H9 (cell line): Measurements from ENCODE around the gene RAB6B. TPM values are rescaled to one million over a fixed set of nuclear protein-coding genes. Genes with fewer than 3 reads are reported as not detected.

ENCODE experiments used
- DNase-seq: peaks from one replicate; pipeline ENCODE4 v3.0.0-alpha.2; 2017
- H2AFZ ChIP-seq: one replicate; pipeline ENCODE4 v1.6.1; 2013; ENCODE audit warnings: mild to moderate bottlenecking, low read length, control low read depth, moderate library complexity
- H2AK5ac ChIP-seq: 2 replicates; pipeline ENCODE4 v1.6.1; 2013; ENCODE audit warnings: low read length, control low read depth, mixed read lengths; ENCODE audit not compliant: insufficient read length
- H2BK120ac ChIP-seq: one replicate; pipeline ENCODE4 v1.6.1; 2013; ENCODE audit warnings: low read depth, mild to moderate bottlenecking, low read length, control low read depth, inconsistent platforms; ENCODE audit not compliant: poor library complexity, severe bottlenecking
- H2BK12ac ChIP-seq: 2 replicates; pipeline ENCODE4 v1.6.1; 2013; ENCODE audit warnings: low read length, control low read depth, mixed read lengths, low read depth; ENCODE audit not compliant: insufficient read length
- H2BK15ac ChIP-seq: 2 replicates; pipeline ENCODE4 v1.6.1; 2013; ENCODE audit warnings: low read depth, low read length, control low read depth
- H2BK20ac ChIP-seq: one replicate; pipeline ENCODE4 v1.6.1; 2013; ENCODE audit warnings: low read depth, mild to moderate bottlenecking, low read length, control low read depth, inconsistent platforms; ENCODE audit not compliant: poor library complexity, severe bottlenecking
- H2BK5ac ChIP-seq: 2 replicates; pipeline ENCODE4 v1.6.1; 2013; ENCODE audit warnings: low read length, control low read depth, mixed read lengths; ENCODE audit not compliant: insufficient read length
- H3K14ac ChIP-seq: 2 replicates; pipeline ENCODE4 v1.6.1; 2013; ENCODE audit warnings: low read length, control low read depth; ENCODE audit not compliant: insufficient read depth
- H3K18ac ChIP-seq: 2 replicates; pipeline ENCODE4 v1.6.1; 2013; ENCODE audit warnings: low read depth, mild to moderate bottlenecking, mixed read lengths, low read length, control low read depth; ENCODE audit not compliant: insufficient read length
- H3K23ac ChIP-seq: 2 replicates; pipeline ENCODE4 v1.6.1; 2013; ENCODE audit warnings: low read length, control low read depth, mixed read lengths, low read depth; ENCODE audit not compliant: insufficient read length
- H3K23me2 ChIP-seq: 2 replicates; pipeline ENCODE4 v1.6.1; 2013; ENCODE audit warnings: low read depth, mild to moderate bottlenecking, mixed read lengths, low read length, control low read depth; ENCODE audit not compliant: insufficient read length, poor library complexity, severe bottlenecking
- H3K27ac ChIP-seq: 2 replicates; pipeline ENCODE4 v1.5.1; 2013; ENCODE audit warnings: low read length, control low read depth, mixed read lengths, low read depth; ENCODE audit not compliant: insufficient read length
- H3K27me3 ChIP-seq: 2 replicates; pipeline ENCODE4 v1.6.1; 2013; ENCODE audit warnings: low read length, control low read depth, inconsistent platforms; ENCODE audit not compliant: insufficient read depth
- H3K4ac ChIP-seq: 2 replicates; pipeline ENCODE4 v1.6.1; 2013; ENCODE audit warnings: low read depth, mild to moderate bottlenecking, control low read depth, inconsistent platforms, low read length, moderate library complexity
- H3K4me1 ChIP-seq: 2 replicates; pipeline ENCODE4 v1.6.1; 2013; ENCODE audit warnings: low read length, control low read depth, inconsistent platforms; ENCODE audit not compliant: insufficient read depth
- H3K4me2 ChIP-seq: 2 replicates; pipeline ENCODE4 v1.6.1; 2013; ENCODE audit warnings: low read length, control low read depth, mixed read lengths; ENCODE audit not compliant: insufficient read length, insufficient read depth
- H3K56ac ChIP-seq: 2 replicates; pipeline ENCODE4 v1.6.1; 2013; ENCODE audit warnings: low read depth, mild to moderate bottlenecking, mixed read lengths, low read length, control low read depth; ENCODE audit not compliant: insufficient read length
- H3K79me1 ChIP-seq: 2 replicates; pipeline ENCODE4 v1.6.1; 2013; ENCODE audit warnings: low read depth, mild to moderate bottlenecking, moderate library complexity, low read length, control low read depth, inconsistent platforms; ENCODE audit not compliant: insufficient read depth, poor library complexity, severe bottlenecking
- H3K79me2 ChIP-seq: 2 replicates; pipeline ENCODE4 v1.6.1; 2013; ENCODE audit warnings: low read length, control low read depth, inconsistent platforms; ENCODE audit not compliant: insufficient read depth
- H3K9ac ChIP-seq: 2 replicates; pipeline ENCODE4 v1.6.1; 2013; ENCODE audit warnings: low read length, control low read depth, mixed read lengths; ENCODE audit not compliant: insufficient read length; ENCODE audit errors: extremely low read depth
- H3K9me3 ChIP-seq: one replicate; pipeline ENCODE4 v1.6.1; 2013; ENCODE audit warnings: low read depth, low read length, inconsistent platforms; ENCODE audit not compliant: control insufficient read depth
- H3T11ph ChIP-seq: one replicate; pipeline ENCODE4 v1.6.1; 2013; ENCODE audit warnings: mild to moderate bottlenecking, low read length, control low read depth, inconsistent platforms
- H4K20me1 ChIP-seq: one replicate; pipeline ENCODE4 v1.6.1; 2013; ENCODE audit not compliant: control insufficient read depth, insufficient read length, insufficient read depth
- H4K5ac ChIP-seq: 2 replicates; pipeline ENCODE4 v1.6.1; 2013; ENCODE audit warnings: low read depth, mild to moderate bottlenecking, mixed read lengths, low read length, control low read depth; ENCODE audit not compliant: insufficient read length
- H4K8ac ChIP-seq: replicated peaks from 2 replicates; pipeline ENCODE4 v1.6.1; 2013; ENCODE audit warnings: low read length, control low read depth, mixed read lengths, low read depth; ENCODE audit not compliant: insufficient read length
- H4K91ac ChIP-seq: 2 replicates; pipeline ENCODE4 v1.6.1; 2013; ENCODE audit warnings: low read depth, mild to moderate bottlenecking, moderate library complexity, mixed read lengths, low read length, control low read depth; ENCODE audit not compliant: insufficient read length
- H3K27ac Mint-ChIP-seq, 3 experiments: 2 replicates in 2 of 3; 3 replicates in 1 of 3; pipeline ENCODE4 v1.8.0; 2020 to 2021; ENCODE audit warnings: mixed read lengths in 3 of 3, mild to moderate bottlenecking in 1 of 3, moderate library complexity in 1 of 3
- H3K27me3 Mint-ChIP-seq: 2 replicates; pipeline ENCODE4 v1.8.0; 2021; ENCODE audit warnings: low read depth, mild to moderate bottlenecking, moderate library complexity, mixed read lengths
- H3K36me3 Mint-ChIP-seq, 3 experiments: 2 replicates in 2 of 3; 3 replicates in 1 of 3; pipeline ENCODE4 v1.8.0; 2020 to 2021; ENCODE audit warnings: low read depth in 3 of 3, mixed read lengths in 3 of 3; ENCODE audit not compliant: insufficient read depth in 1 of 3
- H3K4me1 Mint-ChIP-seq, 2 experiments: 2 replicates each; pipeline ENCODE4 v1.8.0; 2020; ENCODE audit warnings: mixed read lengths in 2 of 2
- H3K4me3 Mint-ChIP-seq, 2 experiments: 2 replicates in 1 of 2; 3 replicates in 1 of 2; pipeline ENCODE4 v1.8.0; 2020 to 2021; ENCODE audit warnings: mild to moderate bottlenecking in 2 of 2, mixed read lengths in 2 of 2, moderate library complexity in 1 of 2
- H3K9me3 Mint-ChIP-seq, 2 experiments: 2 replicates in 1 of 2; 3 replicates in 1 of 2; pipeline ENCODE4 v1.8.0; 2020; ENCODE audit warnings: mild to moderate bottlenecking in 2 of 2, mixed read lengths in 2 of 2, moderate library complexity in 1 of 2
- WGBS: extraction: QIAGEN DNeasy Blood & Tissue Kit; methylation state at CpG from one replicate; pipeline ENCODE4 v1.1.7; 2013; ENCODE audit warnings: missing lambda C conversion rate, low lambda C conversion rate, mixed read lengths; ENCODE audit not compliant: insufficient read length; ENCODE audit errors: extremely low coverage; 5-methylcytosine and 5-hydroxymethylcytosine counted together
- total RNA-seq: library from RNA; stranded (reverse); gene quantifications from 2 replicates; pipeline ENCODE4 v1.2.1, GENCODE V29; 2021
- TF ChIP-seq, protein P1 (sequence below): fragments of 200-600 bp; sonication (generic); conservative IDR thresholded peaks from 3 replicates; pipeline ENCODE4 v1.8.0; 2021; ENCODE audit warnings: antibody characterized with exemption, mild to moderate bottlenecking

The RAB6B gene
- total RNA-seq, 1 experiment from 2014 or later, result 12.3 TPM

DNA sequence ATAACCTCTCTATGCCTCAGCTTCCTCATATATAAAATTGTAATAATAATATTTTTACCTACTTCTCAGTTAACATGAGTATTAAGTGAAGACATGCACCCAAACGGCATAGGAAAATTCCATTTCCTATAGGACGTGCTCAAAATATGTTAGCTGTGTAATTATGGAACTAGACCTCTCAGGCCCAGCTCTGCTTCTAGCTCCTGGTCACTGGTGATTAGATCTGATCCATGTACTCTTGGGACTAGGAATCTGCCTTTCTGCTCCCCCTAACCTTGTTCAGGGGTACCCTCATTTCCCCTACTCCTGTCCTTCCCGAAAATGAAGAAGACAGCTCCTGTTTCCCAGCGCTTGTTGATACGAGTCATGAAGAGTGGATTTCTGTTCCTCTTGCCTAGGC lies 119.8 kb downstream of the RAB6B start:
- WGBS, result no CpG with 5 or more reads among the region's 5 CpGs
- H2AK5ac ChIP-seq, result no peak overlapping the region
- Mint-ChIP-seq H3K9me3 (no peaks in the 10 kb centered on the region; a peak in 1 of 5 replicates), H3K36me3 (no peaks in the 10 kb centered on the region; a peak in 1 of 7 replicates), H3K4me3 (no peak overlapping the region), H3K27ac (no peak overlapping the region), H3K4me1 (peaks cover 13 to 14% of the 10 kb centered on the region in 2 experiments), H3K27me3 (peaks cover 15% of the 10 kb centered on the region)
- no peak overlapping the region for H4K91ac ChIP-seq
- H2BK15ac ChIP-seq, result no peak overlapping the region
- H3K9me3 ChIP-seq, result no peaks in the 10 kb centered on the region
- H2BK5ac ChIP-seq, result no peak overlapping the region
- no peak overlapping the region for H2BK20ac ChIP-seq
- no peaks in the 10 kb centered on the region for H4K20me1 ChIP-seq
- no peak overlapping the region for H3K18ac ChIP-seq
- H3K4me2 ChIP-seq, result no peak overlapping the region
- no peak overlapping the region for H3K23ac ChIP-seq
- no peak overlapping the region for H2BK12ac ChIP-seq
- no peaks in the 10 kb centered on the region for H3K27me3 ChIP-seq
- H4K5ac ChIP-seq, result no peak overlapping the region
- no peak overlapping the region for H4K8ac ChIP-seq
- no peak overlapping the region for H2BK120ac ChIP-seq
- H3K56ac ChIP-seq, result no peak overlapping the region
- H2AFZ ChIP-seq, result no peak overlapping the region
- H3K9ac ChIP-seq, result no peak overlapping the region
- H3K23me2 ChIP-seq, result no peaks in the 10 kb centered on the region
- H3K79me2 ChIP-seq, result no peaks in the 10 kb centered on the region
- DNase-seq, result no peak
- no peaks in the 10 kb centered on the region; the same call in 1 of the 2 replicates for H3K4me1 ChIP-seq
- no peak overlapping the region for H3T11ph ChIP-seq
- no peaks in the 10 kb centered on the region for H3K79me1 ChIP-seq
- no peak overlapping the region for H3K27ac ChIP-seq
- H3K4ac ChIP-seq, result no peak overlapping the region
- H3K14ac ChIP-seq, result no peak overlapping the region
- TF ChIP-seq, protein P1, sequence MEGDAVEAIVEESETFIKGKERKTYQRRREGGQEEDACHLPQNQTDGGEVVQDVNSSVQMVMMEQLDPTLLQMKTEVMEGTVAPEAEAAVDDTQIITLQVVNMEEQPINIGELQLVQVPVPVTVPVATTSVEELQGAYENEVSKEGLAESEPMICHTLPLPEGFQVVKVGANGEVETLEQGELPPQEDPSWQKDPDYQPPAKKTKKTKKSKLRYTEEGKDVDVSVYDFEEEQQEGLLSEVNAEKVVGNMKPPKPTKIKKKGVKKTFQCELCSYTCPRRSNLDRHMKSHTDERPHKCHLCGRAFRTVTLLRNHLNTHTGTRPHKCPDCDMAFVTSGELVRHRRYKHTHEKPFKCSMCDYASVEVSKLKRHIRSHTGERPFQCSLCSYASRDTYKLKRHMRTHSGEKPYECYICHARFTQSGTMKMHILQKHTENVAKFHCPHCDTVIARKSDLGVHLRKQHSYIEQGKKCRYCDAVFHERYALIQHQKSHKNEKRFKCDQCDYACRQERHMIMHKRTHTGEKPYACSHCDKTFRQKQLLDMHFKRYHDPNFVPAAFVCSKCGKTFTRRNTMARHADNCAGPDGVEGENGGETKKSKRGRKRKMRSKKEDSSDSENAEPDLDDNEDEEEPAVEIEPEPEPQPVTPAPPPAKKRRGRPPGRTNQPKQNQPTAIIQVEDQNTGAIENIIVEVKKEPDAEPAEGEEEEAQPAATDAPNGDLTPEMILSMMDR, result no peak
